ENCODE results near the gene IL4I1. TPM values are rescaled to one million over a fixed set of nuclear protein-coding genes. Genes with fewer than 3 reads are reported as not detected.

The IL4I1 gene
- total and polyA plus RNA-seq, 9 donors: 0.53 to 1.2 (median 1.0) TPM

GRCh38 chr19:49850487-49851342 lies 46.0 kb downstream of the IL4I1 start, which contains the start of gene PTOV1:
Gene PTOV1 (plus strand): TSS chr19:49851159.
- H3K4me3 ChIP-seq (ENCODE audit: low read length): peak within 1 kb of the TSS; percentile 95
- H3K27ac ChIP-seq (ENCODE audit: low read length): peak within 1 kb of the TSS; percentile 99
- H3K27me3 ChIP-seq (ENCODE audit: control insufficient read depth, insufficient read depth, low read length): no peaks in the 10 kb centered on the region
- H3K4me1 ChIP-seq (ENCODE audit: control insufficient read depth, insufficient read depth, low read length): peaks cover 37% of the 10 kb centered on the region
- peaks cover 9% of the 10 kb centered on the region for H3K9me3 ChIP-seq (replicated peaks; ENCODE audit: control insufficient read depth, low read depth, low read length)
- peak; percentile 94 for DNase-seq
- peaks cover 31% of the 10 kb centered on the region for H3K36me3 ChIP-seq (ENCODE audit: control insufficient read depth, insufficient read depth, low read length)
- WGBS (ENCODE audit: insufficient coverage): 1% methylated on average over 91 of the region's 98 CpGs

GRCh38 chr19:49850221-49850486 lies 46.5 kb downstream of the IL4I1 start:
- WGBS (ENCODE audit: insufficient coverage): 57% methylated on average over 5 of the region's 12 CpGs
- Histone ChIP-seq H3K9me3 (replicated peaks; ENCODE audit: control insufficient read depth, low read depth, low read length) (peaks cover 9% of the 10 kb centered on the region), H3K27me3 (ENCODE audit: control insufficient read depth, insufficient read depth, low read length) (no peaks in the 10 kb centered on the region), H3K4me1 (ENCODE audit: control insufficient read depth, insufficient read depth, low read length) (peaks cover 35% of the 10 kb centered on the region), H3K36me3 (ENCODE audit: control insufficient read depth, insufficient read depth, low read length) (peaks cover 26% of the 10 kb centered on the region), H3K4me3 (ENCODE audit: low read length) (peak overlapping the region; percentile 95), H3K27ac (ENCODE audit: low read length) (peak overlapping the region; percentile 99)
- DNase-seq: no peak

- no peaks in the 10 kb centered on the region for H3K27me3 ChIP-seq (ENCODE audit: control insufficient read depth, insufficient read depth, low read length)
- WGBS (ENCODE audit: insufficient coverage): 90% methylated on average over 14 of the region's 15 CpGs
- peak overlapping the region; percentile 99 for H3K27ac ChIP-seq (ENCODE audit: low read length)
These were observed 47.1 kb downstream of the IL4I1 start for GRCh38 chr19:49849433-49850220.

GRCh38 chr19:49848938-49849337 lies 47.7 kb downstream of the IL4I1 start:
- peaks cover 14% of the 10 kb centered on the region for H3K36me3 ChIP-seq (ENCODE audit: control insufficient read depth, insufficient read depth, low read length)

More at GRCh38 chr19:49849433-49850220, 47.1 kb downstream of the IL4I1 start:
- Histone ChIP-seq H3K4me3 (ENCODE audit: low read length) (peak overlapping the region; percentile 95), H3K36me3 (ENCODE audit: control insufficient read depth, insufficient read depth, low read length) (peaks cover 21% of the 10 kb centered on the region), H3K9me3 (replicated peaks; ENCODE audit: control insufficient read depth, low read depth, low read length) (peaks cover 9% of the 10 kb centered on the region), H3K4me1 (ENCODE audit: control insufficient read depth, insufficient read depth, low read length) (peaks cover 38% of the 10 kb centered on the region)
- peak; percentile 25 for DNase-seq

GRCh38 chr19:49847731-49848696 lies 48.7 kb downstream of the IL4I1 start:
- DNase-seq: no peak
- WGBS (ENCODE audit: insufficient coverage): 94% methylated on average over 3 of the region's 10 CpGs

More at GRCh38 chr19:49848938-49849337, 47.7 kb downstream of the IL4I1 start:
- peaks cover 9% of the 10 kb centered on the region for H3K9me3 ChIP-seq (replicated peaks; ENCODE audit: control insufficient read depth, low read depth, low read length)
- no peak overlapping the region for H3K27ac ChIP-seq (ENCODE audit: low read length)
- H3K4me1 ChIP-seq (ENCODE audit: control insufficient read depth, insufficient read depth, low read length): peaks cover 38% of the 10 kb centered on the region
- H3K27me3 ChIP-seq (ENCODE audit: control insufficient read depth, insufficient read depth, low read length): no peaks in the 10 kb centered on the region
- no CpG with 5 or more reads among the region's 3 CpGs for WGBS (ENCODE audit: insufficient coverage)
- DNase-seq: no peak
- no peak overlapping the region for H3K4me3 ChIP-seq (ENCODE audit: low read length)

GRCh38 chr19:49846408-49846807 lies 50.3 kb downstream of the IL4I1 start:
- H3K9me3 ChIP-seq (replicated peaks; ENCODE audit: control insufficient read depth, low read depth, low read length): peaks cover 9% of the 10 kb centered on the region
- peaks cover 13% of the 10 kb centered on the region for H3K36me3 ChIP-seq (ENCODE audit: control insufficient read depth, insufficient read depth, low read length)
- WGBS (ENCODE audit: insufficient coverage): no CpG with 5 or more reads among the region's 5 CpGs
- no peak for DNase-seq
- no peak overlapping the region for H3K4me3 ChIP-seq (ENCODE audit: low read length)
- peaks cover 15% of the 10 kb centered on the region for H3K4me1 ChIP-seq (ENCODE audit: control insufficient read depth, insufficient read depth, low read length)
- H3K27me3 ChIP-seq (ENCODE audit: control insufficient read depth, insufficient read depth, low read length): no peaks in the 10 kb centered on the region
- H3K27ac ChIP-seq (ENCODE audit: low read length): no peak overlapping the region

More at GRCh38 chr19:49847731-49848696, 48.7 kb downstream of the IL4I1 start:
- Histone ChIP-seq H3K4me3 (ENCODE audit: low read length) (no peak overlapping the region), H3K27ac (ENCODE audit: low read length) (no peak overlapping the region), H3K27me3 (ENCODE audit: control insufficient read depth, insufficient read depth, low read length) (no peaks in the 10 kb centered on the region), H3K9me3 (replicated peaks; ENCODE audit: control insufficient read depth, low read depth, low read length) (peaks cover 9% of the 10 kb centered on the region), H3K36me3 (ENCODE audit: control insufficient read depth, insufficient read depth, low read length) (peaks cover 8% of the 10 kb centered on the region), H3K4me1 (ENCODE audit: control insufficient read depth, insufficient read depth, low read length) (peaks cover 29% of the 10 kb centered on the region)

GRCh38 chr19:49845414-49845813 lies 51.3 kb downstream of the IL4I1 start:
- Histone ChIP-seq H3K4me3 (ENCODE audit: low read length) (no peak overlapping the region), H3K9me3 (replicated peaks; ENCODE audit: control insufficient read depth, low read depth, low read length) (peaks cover 9% of the 10 kb centered on the region), H3K27me3 (ENCODE audit: control insufficient read depth, insufficient read depth, low read length) (no peaks in the 10 kb centered on the region), H3K27ac (ENCODE audit: low read length) (no peak overlapping the region), H3K4me1 (ENCODE audit: control insufficient read depth, insufficient read depth, low read length) (peaks cover 15% of the 10 kb centered on the region), H3K36me3 (ENCODE audit: control insufficient read depth, insufficient read depth, low read length) (peaks cover 21% of the 10 kb centered on the region)
- 100% methylated on average over 1 of the region's 3 CpGs for WGBS (ENCODE audit: insufficient coverage)
- no peak for DNase-seq

- H3K4me3 ChIP-seq (ENCODE audit: low read length): no peak overlapping the region
- DNase-seq: no peak
- no peaks in the 10 kb centered on the region for H3K27me3 ChIP-seq (ENCODE audit: control insufficient read depth, insufficient read depth, low read length)
- WGBS (ENCODE audit: insufficient coverage): 74% methylated on average over 12 of the region's 18 CpGs
- H3K36me3 ChIP-seq (ENCODE audit: control insufficient read depth, insufficient read depth, low read length): peaks cover 22% of the 10 kb centered on the region
- peaks cover 6% of the 10 kb centered on the region for H3K9me3 ChIP-seq (replicated peaks; ENCODE audit: control insufficient read depth, low read depth, low read length)
- H3K4me1 ChIP-seq (ENCODE audit: control insufficient read depth, insufficient read depth, low read length): peaks cover 10% of the 10 kb centered on the region
- H3K27ac ChIP-seq (ENCODE audit: low read length): no peak overlapping the region
These were observed 52.3 kb downstream of the IL4I1 start for GRCh38 chr19:49844138-49845095.

- Histone ChIP-seq H3K4me1 (ENCODE audit: control insufficient read depth, insufficient read depth, low read length) (peaks cover 10% of the 10 kb centered on the region), H3K27me3 (ENCODE audit: control insufficient read depth, insufficient read depth, low read length) (no peaks in the 10 kb centered on the region), H3K36me3 (ENCODE audit: control insufficient read depth, insufficient read depth, low read length) (peaks cover 30% of the 10 kb centered on the region), H3K27ac (ENCODE audit: low read length) (no peak overlapping the region), H3K9me3 (replicated peaks; ENCODE audit: control insufficient read depth, low read depth, low read length) (no peaks in the 10 kb centered on the region), H3K4me3 (ENCODE audit: low read length) (no peak overlapping the region)
- DNase-seq: no peak
- 100% methylated on average over 1 of the region's 3 CpGs for WGBS (ENCODE audit: insufficient coverage)
These were observed 53.4 kb downstream of the IL4I1 start for GRCh38 chr19:49843265-49843664.

Data from muscle of leg (tissue), 11 donors.